ENCODE measurements around the gene MYH11. TPM values are rescaled to one million over a fixed set of nuclear protein-coding genes. Genes with fewer than 3 reads are reported as not detected.

Gene MYH11
- total RNA-seq: under 0.01 TPM in 2 replicates

DNA sequence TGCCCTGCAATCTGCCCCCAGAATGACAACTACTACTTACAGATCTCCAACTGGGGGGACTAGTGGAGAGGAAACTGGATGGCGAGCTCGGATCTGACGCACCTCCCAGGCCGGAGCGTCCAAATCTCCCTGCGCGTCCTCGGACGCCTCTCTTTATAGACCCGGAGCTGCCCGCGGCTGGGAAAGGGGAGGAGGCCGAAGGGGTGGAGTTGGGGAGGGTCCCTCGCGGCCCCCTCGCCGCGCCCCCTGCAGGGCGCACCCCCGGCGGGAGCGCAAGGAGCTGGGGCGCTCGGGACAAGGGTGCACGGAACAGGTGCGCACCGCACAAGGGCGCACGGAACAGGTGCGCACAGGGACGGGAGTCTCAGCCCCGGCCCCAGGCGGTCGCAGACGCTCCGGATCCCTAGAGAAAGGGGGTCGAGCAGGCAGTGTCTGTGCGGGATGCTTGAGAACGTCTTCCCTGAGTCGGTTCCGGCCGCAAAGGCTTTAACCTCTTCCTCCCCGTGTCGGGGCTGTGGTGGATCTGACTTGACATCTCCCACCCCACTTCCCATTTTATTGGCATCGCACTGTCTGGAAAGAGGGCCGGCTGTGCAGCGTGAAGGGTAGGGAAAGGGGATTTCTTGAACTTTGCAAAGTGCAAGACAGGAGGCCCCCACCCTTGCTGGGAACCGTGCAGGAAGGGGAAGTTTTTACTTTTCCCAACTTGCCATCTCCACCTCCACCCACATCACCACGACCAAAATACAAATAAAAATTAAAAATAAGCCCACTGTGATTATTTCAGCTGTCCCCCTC, at the start of gene MYH11:
Gene MYH11, minus strand, starts transcription at position 128 of the 798 bp plus-strand sequence. CDS start 18,776 bp downstream, outside the sequence.

GRCh38 chr16:15888072-15888976, 31.5 kb upstream of the MYH11 start, which contains the start of gene CEP20:
TSS of gene CEP20 (minus strand) at chr16:15888603. CDS start at chr16:15888585, 18 bp downstream.

Other genes starting within 250 kb of the MYH11 start
- gene MARF1, start 213.9 kb downstream of the MYH11 start, total RNA-seq: 12.2 and 17.9 TPM in 2 replicates
- gene NDE1, start 206.8 kb downstream of the MYH11 start, total RNA-seq: 19.9 and 40.3 TPM in 2 replicates
- gene CEP20, start 31.6 kb upstream of the MYH11 start, total RNA-seq: 40.7 and 40.8 TPM in 2 replicates
- 43.7 and 81.0 TPM in 2 replicates for gene ABCC1, start 92.6 kb upstream of the MYH11 start, total RNA-seq